ENCODE data around the gene CFAP20. TPM values are rescaled to one million over a fixed set of nuclear protein-coding genes. Genes with fewer than 3 reads are reported as not detected.

The CFAP20 gene
- 10 to 100 TPM; 56.7 to 57.2 TPM for total RNA-seq
- polyA plus RNA-seq: 36.5 TPM

- CTCF ChIA-PET: interaction anchor here (1.0 to 1.4 kb wide), 4 partner anchors 43 to 129 kb away, joined by 3 to 5 read pairs (median 3); partner anchors contain the start of genes USB1 and ZNF319
- H3K27ac Mint-ChIP-seq: peak within 1 kb of the TSS; percentile 74 to 99 (median 96)
Measured at GRCh38 chr16:58129097-58129936, at the start of gene CFAP20. Gene CFAP20, minus strand, starts transcription at chr16:58129381. Its CDS starts 266 bp downstream, at chr16:58129115.

GRCh38 chr16:58177353-58177710 lies 48.2 kb upstream of the CFAP20 start:
- peaks cover 25% of the 10 kb centered on the region for H3K4me1 ChIP-seq (ENCODE audit: insufficient read depth, low read length)
- no peaks in the 10 kb centered on the region for H3K27me3 ChIP-seq (ENCODE audit: insufficient read depth, low read length, poor library complexity, severe bottlenecking)
- H3K9me3 ChIP-seq (ENCODE audit: low read length): no peaks in the 10 kb centered on the region
- Mint-ChIP-seq H3K27ac (peak overlapping the region; percentile 47 to 90 (median 76)), H3K27me3 (no peaks in the 10 kb centered on the region), H3K9me3 (no peaks in the 10 kb centered on the region), H3K4me3 (peak overlapping the region in 6 of 7 donors; percentile 39 to 65 (median 54)), H3K4me1 (peaks cover 32 to 62% (median 44%) of the 10 kb centered on the region in 3 donors), H3K36me3 (peaks cover 8 to 79% (median 20%) of the 10 kb centered on the region in 3 donors)
- H3K4me3 ChIP-seq (ENCODE audit: low read length): peak overlapping the region; percentile 4
- ChIA-PET POLR2A (no interaction called here), CTCF (interaction anchor here (0.9 kb wide), 1 partner anchor 9 kb away, joined by 3 read pairs; no protein-coding TSS in a partner anchor)
- H3K36me3 ChIP-seq (ENCODE audit: insufficient read depth, low read length): peaks cover 9% of the 10 kb centered on the region
- DNase-seq: peak in 1 of 5 donors; percentile 16
- no peak overlapping the region for H3K27ac ChIP-seq (ENCODE audit: low read depth, low read length)

More at GRCh38 chr16:58129097-58129936, at the start of gene CFAP20:
- H3K36me3 Mint-ChIP-seq: peaks cover 0 to 10% (median 0%) of the 10 kb centered on the region in 3 donors
- peaks cover 0 to 4% of the 10 kb centered on the region in 2 donors for H3K27me3 Mint-ChIP-seq
- Histone ChIP-seq H3K36me3 (ENCODE audit: insufficient read depth, low read length) (no peaks in the 10 kb centered on the region), H3K27me3 (ENCODE audit: insufficient read depth, low read length, poor library complexity, severe bottlenecking) (no peaks in the 10 kb centered on the region), H3K4me1 (ENCODE audit: insufficient read depth, low read length) (peaks cover 29% of the 10 kb centered on the region), H3K4me3 (ENCODE audit: low read length) (peak within 1 kb of the TSS; percentile 94), H3K27ac (ENCODE audit: low read depth, low read length) (peak within 1 kb of the TSS; percentile 92), H3K9me3 (ENCODE audit: low read length) (no peaks in the 10 kb centered on the region)
- no peaks in the 10 kb centered on the region for H3K9me3 Mint-ChIP-seq
- peak; percentile 92 to 98 (median 95) for DNase-seq
- H3K4me1 Mint-ChIP-seq: peaks cover 45 to 49% (median 45%) of the 10 kb centered on the region in 3 donors
- POLR2A ChIA-PET: interaction anchor here (0.9 to 1.4 kb wide), 4 partner anchors 11 to 592 kb away, joined by 4 to 10 read pairs (median 7); partner anchors contain the start of genes CCDC102A and KATNB1
- peak within 1 kb of the TSS; percentile 87 to 99 (median 97) for H3K4me3 Mint-ChIP-seq

- POLR2A ChIA-PET: no interaction called here
- H3K27ac ChIP-seq (ENCODE audit: low read depth, low read length): peak overlapping the region; percentile 7
- H3K27me3 ChIP-seq (ENCODE audit: insufficient read depth, low read length, poor library complexity, severe bottlenecking): no peaks in the 10 kb centered on the region
- peak overlapping the region; percentile 19 for H3K4me3 ChIP-seq (ENCODE audit: low read length)
- no peaks in the 10 kb centered on the region for H3K9me3 ChIP-seq (ENCODE audit: low read length)
- peaks cover 32 to 62% (median 43%) of the 10 kb centered on the region in 3 donors for H3K4me1 Mint-ChIP-seq
- peaks cover 9% of the 10 kb centered on the region for H3K36me3 ChIP-seq (ENCODE audit: insufficient read depth, low read length)
- CTCF ChIA-PET: interaction anchor here (0.9 kb wide), 1 partner anchor 8 kb away, joined by 3 read pairs; no protein-coding TSS in a partner anchor
- H3K9me3 Mint-ChIP-seq: no peaks in the 10 kb centered on the region
- H3K27me3 Mint-ChIP-seq: no peaks in the 10 kb centered on the region
- H3K27ac Mint-ChIP-seq: peak overlapping the region; percentile 34 to 90 (median 70)
- H3K36me3 Mint-ChIP-seq: peaks cover 5 to 80% (median 20%) of the 10 kb centered on the region in 3 donors
- peak in 1 of 5 donors; percentile 27 for DNase-seq
- H3K4me3 Mint-ChIP-seq: peak overlapping the region in 6 of 7 donors; percentile 15 to 70 (median 55)
- H3K4me1 ChIP-seq (ENCODE audit: insufficient read depth, low read length): peaks cover 25% of the 10 kb centered on the region
Measured at GRCh38 chr16:58176608-58177352, 47.6 kb upstream of the CFAP20 start.

GRCh38 chr16:58170223-58170622 lies 41.0 kb upstream of the CFAP20 start:
- Mint-ChIP-seq H3K36me3 (peaks cover 0 to 93% (median 28%) of the 10 kb centered on the region in 3 donors), H3K9me3 (no peaks in the 10 kb centered on the region), H3K27me3 (no peaks in the 10 kb centered on the region), H3K4me1 (peaks cover 2 to 7% (median 4%) of the 10 kb centered on the region in 3 donors), H3K27ac (peak overlapping the region in 1 of 8 donors; percentile 68), H3K4me3 (no peak overlapping the region)
- Histone ChIP-seq H3K9me3 (ENCODE audit: low read length) (no peaks in the 10 kb centered on the region), H3K4me1 (ENCODE audit: insufficient read depth, low read length) (no peaks in the 10 kb centered on the region), H3K4me3 (ENCODE audit: low read length) (no peak overlapping the region), H3K27ac (ENCODE audit: low read depth, low read length) (no peak overlapping the region), H3K27me3 (ENCODE audit: insufficient read depth, low read length, poor library complexity, severe bottlenecking) (no peaks in the 10 kb centered on the region), H3K36me3 (ENCODE audit: insufficient read depth, low read length) (peaks cover 41% of the 10 kb centered on the region)
- POLR2A ChIA-PET: no interaction called here
- no peak for DNase-seq
- CTCF ChIA-PET: no interaction called here

GRCh38 chr16:58160855-58161254 lies 31.7 kb upstream of the CFAP20 start:
- H3K9me3 ChIP-seq (ENCODE audit: low read length): no peaks in the 10 kb centered on the region
- no peaks in the 10 kb centered on the region for H3K9me3 Mint-ChIP-seq
- no peaks in the 10 kb centered on the region for H3K27me3 ChIP-seq (ENCODE audit: insufficient read depth, low read length, poor library complexity, severe bottlenecking)
- peaks cover 0 to 74% (median 28%) of the 10 kb centered on the region in 3 donors for H3K36me3 Mint-ChIP-seq
- POLR2A ChIA-PET: no interaction called here
- H3K27ac Mint-ChIP-seq: peak overlapping the region in 3 of 8 donors; percentile 27 to 51 (median 36)
- H3K4me3 ChIP-seq (ENCODE audit: low read length): no peak overlapping the region
- CTCF ChIA-PET: no interaction called here
- H3K4me1 ChIP-seq (ENCODE audit: insufficient read depth, low read length): no peaks in the 10 kb centered on the region
- H3K4me1 Mint-ChIP-seq: peaks cover 1 to 4% (median 3%) of the 10 kb centered on the region in 3 donors
- no peak for DNase-seq
- H3K27me3 Mint-ChIP-seq: peaks cover 0 to 1% of the 10 kb centered on the region in 2 donors
- no peak overlapping the region for H3K27ac ChIP-seq (ENCODE audit: low read depth, low read length)
- peaks cover 30% of the 10 kb centered on the region for H3K36me3 ChIP-seq (ENCODE audit: insufficient read depth, low read length)
- H3K4me3 Mint-ChIP-seq: no peak overlapping the region

- peaks cover 1 to 8% (median 5%) of the 10 kb centered on the region in 3 donors for H3K4me1 Mint-ChIP-seq
- ChIA-PET POLR2A (no interaction called here), CTCF (no interaction called here)
- H3K27ac Mint-ChIP-seq: peak overlapping the region in 3 of 8 donors; percentile 4 to 87 (median 12)
- Histone ChIP-seq H3K4me3 (ENCODE audit: low read length) (no peak overlapping the region), H3K4me1 (ENCODE audit: insufficient read depth, low read length) (no peaks in the 10 kb centered on the region), H3K9me3 (ENCODE audit: low read length) (no peaks in the 10 kb centered on the region), H3K27me3 (ENCODE audit: insufficient read depth, low read length, poor library complexity, severe bottlenecking) (no peaks in the 10 kb centered on the region), H3K27ac (ENCODE audit: low read depth, low read length) (no peak overlapping the region), H3K36me3 (ENCODE audit: insufficient read depth, low read length) (peaks cover 12% of the 10 kb centered on the region)
- H3K9me3 Mint-ChIP-seq: no peaks in the 10 kb centered on the region
- H3K27me3 Mint-ChIP-seq: peaks cover 0 to 1% of the 10 kb centered on the region in 2 donors
- peaks cover 0 to 53% (median 13%) of the 10 kb centered on the region in 3 donors for H3K36me3 Mint-ChIP-seq
- no peak overlapping the region for H3K4me3 Mint-ChIP-seq
- DNase-seq: no peak
Measured at GRCh38 chr16:58158725-58159124, 29.5 kb upstream of the CFAP20 start.

GRCh38 chr16:58157951-58158540 lies 28.9 kb upstream of the CFAP20 start:
- CTCF ChIA-PET: no interaction called here

More at GRCh38 chr16:58157951-58158540, 28.9 kb upstream of the CFAP20 start:
- peaks cover 11% of the 10 kb centered on the region for H3K36me3 ChIP-seq (ENCODE audit: insufficient read depth, low read length)
- H3K27ac ChIP-seq (ENCODE audit: low read depth, low read length): no peak overlapping the region
- POLR2A ChIA-PET: no interaction called here
- no peak for DNase-seq
- Mint-ChIP-seq H3K27me3 (peaks cover 0 to 1% of the 10 kb centered on the region in 2 donors), H3K4me1 (peaks cover 1 to 8% (median 5%) of the 10 kb centered on the region in 3 donors), H3K36me3 (peaks cover 0 to 46% (median 10%) of the 10 kb centered on the region in 3 donors), H3K9me3 (no peaks in the 10 kb centered on the region), H3K27ac (peak overlapping the region in 1 of 8 donors; percentile 23), H3K4me3 (no peak overlapping the region)
- H3K4me3 ChIP-seq (ENCODE audit: low read length): no peak overlapping the region
- H3K27me3 ChIP-seq (ENCODE audit: insufficient read depth, low read length, poor library complexity, severe bottlenecking): no peaks in the 10 kb centered on the region
- H3K4me1 ChIP-seq (ENCODE audit: insufficient read depth, low read length): no peaks in the 10 kb centered on the region
- no peaks in the 10 kb centered on the region for H3K9me3 ChIP-seq (ENCODE audit: low read length)

Measured in CD8-positive, alpha-beta memory T cell (primary cell).